Trophoblast cell (in vitro differentiated cells and primary cell): ENCODE measurements around the gene TCF12.

Source experiments
- DNase-seq, 2 donors: peaks; one replicate each; pipeline ENCODE4 v3.0.0-alpha.2; 2016
- H2AFZ ChIP-seq: 2 replicates; pipeline ENCODE4 v1.6.1; 2013; ENCODE audit warnings: low read length, moderate library complexity, mild to moderate bottlenecking; ENCODE audit not compliant: insufficient read depth, poor library complexity
- H2AK5ac ChIP-seq: 2 replicates; pipeline ENCODE4 v1.6.1; 2013; ENCODE audit warnings: mild to moderate bottlenecking, low read length
- H2BK120ac ChIP-seq: 2 replicates; pipeline ENCODE4 v1.6.1; 2013; ENCODE audit warnings: low read length, mild to moderate bottlenecking, moderate library complexity; ENCODE audit not compliant: insufficient read depth, poor library complexity
- H2BK12ac ChIP-seq: 2 replicates; pipeline ENCODE4 v1.6.1; 2013; ENCODE audit warnings: mild to moderate bottlenecking, low read length, moderate library complexity
- H2BK5ac ChIP-seq: 2 replicates; pipeline ENCODE4 v1.6.1; 2013; ENCODE audit warnings: low read length, low read depth, moderate library complexity, mild to moderate bottlenecking; ENCODE audit not compliant: poor library complexity
- H3K14ac ChIP-seq: 2 replicates; pipeline ENCODE4 v1.6.1; 2013; ENCODE audit warnings: mild to moderate bottlenecking, low read length
- H3K18ac ChIP-seq: 2 replicates; pipeline ENCODE4 v1.6.1; 2013; ENCODE audit warnings: mild to moderate bottlenecking, low read length
- H3K23ac ChIP-seq: 2 replicates; pipeline ENCODE4 v1.6.1; 2013; ENCODE audit warnings: low read length
- H3K27ac ChIP-seq: 2 replicates; pipeline ENCODE4 v1.5.1; 2013; ENCODE audit warnings: low read depth, mild to moderate bottlenecking, inconsistent platforms, low read length, moderate library complexity
- H3K27me3 ChIP-seq: 2 replicates; pipeline ENCODE4 v1.6.1; 2013; ENCODE audit warnings: inconsistent platforms, mild to moderate bottlenecking, low read length, moderate library complexity; ENCODE audit not compliant: insufficient read depth
- H3K36me3 ChIP-seq, 2 experiments: 1 replicate in 1 of 2; 2 replicates in 1 of 2; pipeline ENCODE4 v1.6.1; 2013; ENCODE audit warnings: low read length in 2 of 2, mild to moderate bottlenecking in 2 of 2, moderate library complexity in 1 of 2; ENCODE audit not compliant: insufficient read depth in 2 of 2, control insufficient read depth in 1 of 2
- H3K4ac ChIP-seq: 2 replicates; pipeline ENCODE4 v1.6.1; 2013; ENCODE audit warnings: low read depth, mild to moderate bottlenecking, low read length, moderate library complexity
- H3K4me1 ChIP-seq, 2 experiments: 1 replicate in 1 of 2; 2 replicates in 1 of 2; pipeline ENCODE4 v1.6.1; 2013; ENCODE audit warnings: low read length in 2 of 2, mild to moderate bottlenecking in 2 of 2, moderate library complexity in 1 of 2; ENCODE audit not compliant: insufficient read depth in 2 of 2, control insufficient read depth in 1 of 2
- H3K4me2 ChIP-seq: 2 replicates; pipeline ENCODE4 v1.6.1; 2013; ENCODE audit warnings: inconsistent platforms, mild to moderate bottlenecking, low read length, moderate library complexity
- H3K4me3 ChIP-seq: 2 replicates; pipeline ENCODE4 v1.5.1; 2013; ENCODE audit warnings: mild to moderate bottlenecking, low read depth, low read length, inconsistent platforms
- H3K79me1 ChIP-seq: one replicate; pipeline ENCODE4 v1.6.1; 2013; ENCODE audit warnings: low read length
- H3K79me2 ChIP-seq: 2 replicates; pipeline ENCODE4 v1.6.1; 2013; ENCODE audit warnings: low read length, mild to moderate bottlenecking; ENCODE audit not compliant: control insufficient read depth, insufficient read depth, poor library complexity
- H3K9ac ChIP-seq: 2 replicates; pipeline ENCODE4 v1.6.1; 2013; ENCODE audit warnings: mild to moderate bottlenecking, low read length
- H3K9me3 ChIP-seq: 2 replicates; pipeline ENCODE4 v1.6.1; 2013; ENCODE audit warnings: low read depth, mild to moderate bottlenecking, control low read depth, inconsistent platforms, low read length; ENCODE audit not compliant: insufficient read depth
- H4K12ac ChIP-seq: 2 replicates; pipeline ENCODE4 v1.6.1; 2013; ENCODE audit warnings: low read depth, mild to moderate bottlenecking, low read length, moderate library complexity
- H4K8ac ChIP-seq: 2 replicates; pipeline ENCODE4 v1.6.1; 2013; ENCODE audit warnings: low read depth, mild to moderate bottlenecking, low read length, moderate library complexity
- H4K91ac ChIP-seq: one replicate; pipeline ENCODE4 v1.6.1; 2013; ENCODE audit warnings: low read depth, mild to moderate bottlenecking, low read length, moderate library complexity
- WGBS: extraction: QIAGEN DNeasy Blood & Tissue Kit; methylation state at CpG from one replicate; pipeline ENCODE4 v1.1.7; 2013; ENCODE audit warnings: missing lambda C conversion rate; ENCODE audit not compliant: insufficient read length, insufficient coverage; ENCODE audit errors: extremely low coverage; 5-methylcytosine and 5-hydroxymethylcytosine counted together

Gene TCF12

GRCh38 chr15:57218826-57219576 lies 300.6 kb downstream of the TCF12 start:
- H2BK120ac ChIP-seq, result no peak overlapping the region
- DNase-seq, result no peak

GRCh38 chr15:57220205-57220604 lies 301.8 kb downstream of the TCF12 start:
- DNase-seq, result no peak
- peaks cover 0 to 2% of the 10 kb centered on the region in 2 experiments for H3K4me1 ChIP-seq
- H3K79me1 ChIP-seq, result no peaks in the 10 kb centered on the region
- H3K4me2 ChIP-seq, result no peak overlapping the region
- H3K27ac ChIP-seq, result no peak overlapping the region
- H4K8ac ChIP-seq, result no peak overlapping the region
- H3K36me3 ChIP-seq, result no peaks in the 10 kb centered on the region
- no peaks in the 10 kb centered on the region for H3K9me3 ChIP-seq
- H2AK5ac ChIP-seq, result no peak overlapping the region
- WGBS, result no CpG with 5 or more reads among the region's 2 CpGs
- H2BK120ac ChIP-seq, result no peak overlapping the region
- no peak overlapping the region for H3K4ac ChIP-seq
- H4K91ac ChIP-seq, result no peak overlapping the region
- H3K14ac ChIP-seq, result no peak overlapping the region
- H3K4me3 ChIP-seq, result no peak overlapping the region
- H3K18ac ChIP-seq, result no peak overlapping the region
- H3K27me3 ChIP-seq, result no peaks in the 10 kb centered on the region
- H3K23ac ChIP-seq, result no peak overlapping the region
- H3K79me2 ChIP-seq, result no peaks in the 10 kb centered on the region
- no peak overlapping the region for H3K9ac ChIP-seq
- H2BK5ac ChIP-seq, result no peak overlapping the region
- H4K12ac ChIP-seq, result no peak overlapping the region
- H2AFZ ChIP-seq, result no peak overlapping the region
- H2BK12ac ChIP-seq, result no peak overlapping the region

More at GRCh38 chr15:57218826-57219576, 300.6 kb downstream of the TCF12 start:
- Histone ChIP-seq H4K12ac (no peak overlapping the region), H3K4me1 (peaks cover 0 to 2% of the 10 kb centered on the region in 2 experiments), H3K27me3 (no peaks in the 10 kb centered on the region), H3K36me3 (no peaks in the 10 kb centered on the region), H3K79me2 (no peaks in the 10 kb centered on the region), H3K79me1 (no peaks in the 10 kb centered on the region), H3K4me3 (no peak overlapping the region), H4K91ac (no peak overlapping the region), H3K14ac (no peak overlapping the region), H2AFZ (no peak overlapping the region), H3K9ac (no peak overlapping the region), H3K27ac (no peak overlapping the region), H3K9me3 (no peaks in the 10 kb centered on the region), H4K8ac (no peak overlapping the region), H2AK5ac (no peak overlapping the region), H3K4ac (no peak overlapping the region), H2BK5ac (no peak overlapping the region), H3K4me2 (no peak overlapping the region), H3K18ac (no peak overlapping the region), H2BK12ac (no peak overlapping the region), H3K23ac (no peak overlapping the region)
- no CpG with 5 or more reads among the region's 2 CpGs for WGBS

GRCh38 chr15:57221134-57221533 lies 302.7 kb downstream of the TCF12 start:
- Histone ChIP-seq H3K9me3 (no peaks in the 10 kb centered on the region), H3K4me2 (no peak overlapping the region), H3K18ac (no peak overlapping the region), H3K4me3 (no peak overlapping the region), H3K27me3 (no peaks in the 10 kb centered on the region), H4K12ac (no peak overlapping the region), H3K14ac (no peak overlapping the region), H2BK12ac (no peak overlapping the region), H4K91ac (no peak overlapping the region), H2BK5ac (no peak overlapping the region), H4K8ac (no peak overlapping the region), H3K9ac (no peak overlapping the region), H2AK5ac (no peak overlapping the region), H3K36me3 (no peaks in the 10 kb centered on the region), H3K27ac (no peak overlapping the region), H3K79me1 (no peaks in the 10 kb centered on the region), H3K79me2 (no peaks in the 10 kb centered on the region), H3K4ac (no peak overlapping the region), H3K23ac (no peak overlapping the region), H2BK120ac (no peak overlapping the region), H2AFZ (no peak overlapping the region), H3K4me1 (peaks cover 0 to 2% of the 10 kb centered on the region in 2 experiments)
- WGBS, result no CpG with 5 or more reads among the region's 1 CpG
- no peak for DNase-seq

- H3K79me1 ChIP-seq, result no peaks in the 10 kb centered on the region
- no peak overlapping the region for H3K4ac ChIP-seq
- WGBS, result no CpG with 5 or more reads among the region's 2 CpGs
- no peak overlapping the region for H4K91ac ChIP-seq
- H3K27ac ChIP-seq, result no peak overlapping the region
- H3K4me2 ChIP-seq, result no peak overlapping the region
- H2BK12ac ChIP-seq, result no peak overlapping the region
- no peak overlapping the region for H4K8ac ChIP-seq
- H3K23ac ChIP-seq, result no peak overlapping the region
- H3K4me3 ChIP-seq, result no peak overlapping the region
- no peak overlapping the region for H2BK120ac ChIP-seq
- H2AK5ac ChIP-seq, result no peak overlapping the region
- H3K9me3 ChIP-seq, result no peaks in the 10 kb centered on the region
- no peak overlapping the region for H2AFZ ChIP-seq
- H3K18ac ChIP-seq, result no peak overlapping the region
- no peaks in the 10 kb centered on the region for H3K36me3 ChIP-seq
- H3K27me3 ChIP-seq, result no peaks in the 10 kb centered on the region
- no peak overlapping the region for H3K14ac ChIP-seq
- no peak for DNase-seq
- H4K12ac ChIP-seq, result no peak overlapping the region
- no peak overlapping the region for H3K9ac ChIP-seq
- H3K4me1 ChIP-seq, result peaks cover 0 to 2% of the 10 kb centered on the region in 2 experiments
- no peaks in the 10 kb centered on the region for H3K79me2 ChIP-seq
- no peak overlapping the region for H2BK5ac ChIP-seq
Observed at GRCh38 chr15:57223345-57223744, 304.9 kb downstream of the TCF12 start.
